Neural cell (in vitro differentiated cells): ENCODE results near the gene CRYBA1. TPM values are rescaled to one million over a fixed set of nuclear protein-coding genes. Genes with fewer than 3 reads are reported as not detected.

Experiments used
- H2AFZ ChIP-seq: fragments of 200-600, 300-800 bp; sonication (generic), shearing (Covaris generic); 2 replicates; pipeline ENCODE4 v1.6.0; 2014; ENCODE audit warnings: low read depth, mild to moderate bottlenecking, antibody characterized with exemption, low read length, moderate library complexity
- H3F3A ChIP-seq: fragments of 200-600 bp; shearing (Covaris generic); 2 replicates; pipeline ENCODE4 v1.6.1; 2016; ENCODE audit warnings: mild to moderate bottlenecking, moderate library complexity, mixed read lengths, antibody characterized with exemption, low read length; ENCODE audit not compliant: insufficient read depth, poor library complexity, severe bottlenecking
- H3K27ac ChIP-seq: fragments of 200-600, 300-800 bp; sonication (generic), shearing (Covaris generic); 2 replicates; pipeline ENCODE4 v1.5.1; 2014; ENCODE audit warnings: mild to moderate bottlenecking, low read length, moderate library complexity
- H3K27me3 ChIP-seq: fragments of 300-800, 200-600 bp; sonication (generic), shearing (Covaris generic); 2 replicates; pipeline ENCODE4 v1.6.0; 2014; ENCODE audit warnings: mild to moderate bottlenecking, low read depth, low read length, moderate library complexity; ENCODE audit not compliant: insufficient read depth
- H3K36me3 ChIP-seq: fragments of 300-800, 200-600 bp; sonication (generic), shearing (Covaris generic); 2 replicates; pipeline ENCODE4 v1.5.1; 2014; ENCODE audit warnings: mild to moderate bottlenecking, antibody characterized with exemption, low read length, moderate library complexity; ENCODE audit not compliant: insufficient read depth
- H3K4me2 ChIP-seq: fragments of 300-800, 200-600 bp; sonication (generic), shearing (Covaris generic); 2 replicates; pipeline ENCODE4 v1.6.0; 2014; ENCODE audit warnings: mild to moderate bottlenecking, low read length
- H3K4me3 ChIP-seq: fragments of 300-800, 200-600 bp; sonication (generic), shearing (Covaris generic); 2 replicates; pipeline ENCODE4 v1.5.1; 2014; ENCODE audit warnings: mild to moderate bottlenecking, low read length, moderate library complexity
- H3K79me2 ChIP-seq: fragments of 200-600 bp; shearing (Covaris generic); replicated peaks from 2 replicates; pipeline ENCODE4 v1.6.0; 2014; ENCODE audit warnings: mild to moderate bottlenecking, low read length, moderate library complexity; ENCODE audit not compliant: insufficient read depth
- H3K9ac ChIP-seq: fragments of 300-800, 200-600 bp; sonication (generic), shearing (Covaris generic); 2 replicates; pipeline ENCODE4 v1.6.1; 2016; ENCODE audit warnings: mild to moderate bottlenecking, low read length, mixed read lengths
- H3K9me2 ChIP-seq: fragments of 200-600 bp; shearing (Covaris generic); 2 replicates; pipeline ENCODE4 v1.6.1; 2016; ENCODE audit warnings: mild to moderate bottlenecking, low read length, mixed read lengths; ENCODE audit not compliant: insufficient read depth
- H3K9me3 ChIP-seq: fragments of 200-600, 300-800 bp; sonication (generic), shearing (Covaris generic); 2 replicates; pipeline ENCODE4 v1.6.1; 2016; ENCODE audit warnings: mild to moderate bottlenecking, mixed run types, low read length, moderate library complexity, mixed read lengths
- H4K20me1 ChIP-seq: fragments of 200-600 bp; shearing (Covaris generic); 2 replicates; pipeline ENCODE4 v1.6.1; 2016; ENCODE audit warnings: mild to moderate bottlenecking, mixed run types; ENCODE audit not compliant: insufficient read depth
- CTCF ChIP-seq: fragments of 450-650 bp; IDR thresholded peaks from 2 replicates; pipeline ENCODE4 v1.5.1; 2014; ENCODE audit warnings: antibody characterized with exemption, mild to moderate bottlenecking, moderate library complexity; ENCODE audit not compliant: poor library complexity, severe bottlenecking
- EP300 ChIP-seq: fragments of 450-650 bp; conservative IDR thresholded peaks from 2 replicates; pipeline ENCODE4 v1.6.1; 2014; ENCODE audit warnings: antibody characterized with exemption, mild to moderate bottlenecking, moderate library complexity; ENCODE audit not compliant: poor library complexity, severe bottlenecking
- MXI1 ChIP-seq: fragments of 450-650 bp; conservative IDR thresholded peaks from 2 replicates; pipeline ENCODE4 v1.6.1; 2014; ENCODE audit warnings: antibody characterized with exemption, mild to moderate bottlenecking; ENCODE audit not compliant: poor library complexity, severe bottlenecking
- POLR2AphosphoS5 ChIP-seq: IDR thresholded peaks from 2 replicates; pipeline ENCODE4 v1.6.1; 2012
- RAD21 ChIP-seq: fragments of 450-650 bp; conservative IDR thresholded peaks from 2 replicates; pipeline ENCODE4 v1.6.1; 2014; ENCODE audit warnings: antibody characterized with exemption, mild to moderate bottlenecking, moderate library complexity
- TAF1 ChIP-seq: IDR thresholded peaks from 2 replicates; pipeline ENCODE4 v1.6.1; 2012; ENCODE audit warnings: low read depth
- polyA plus RNA-seq: library from polyadenylated mRNA; depleted of rRNA; stranded (reverse); fragments of >200 nt; gene quantifications from 2 replicates; pipeline ENCODE4 v1.2.3, GENCODE V29; 2014
- TF ChIP-seq, protein P1 (sequence below): IDR thresholded peaks from 2 replicates; pipeline ENCODE4 v1.6.1; 2012; ENCODE audit warnings: borderline replicate concordance

The CRYBA1 gene
- polyA plus RNA-seq, 1 donor from 2014 or later, result not detected

- Histone ChIP-seq H3K9me3 (no peaks in the 10 kb centered on the region), H3K9ac (no peak overlapping the region), H3K79me2 (no peaks in the 10 kb centered on the region), H3K36me3 (no peaks in the 10 kb centered on the region), H3K27me3 (no peaks in the 10 kb centered on the region), H3K4me2 (no peak overlapping the region), H3K27ac (no peak overlapping the region), H4K20me1 (no peaks in the 10 kb centered on the region), H2AFZ (no peak overlapping the region), H3F3A (no peaks in the 10 kb centered on the region), H3K9me2 (no peaks in the 10 kb centered on the region), H3K4me3 (no peak overlapping the region)
- TF ChIP-seq CTCF, result no peak
- TF ChIP-seq, protein P1, sequence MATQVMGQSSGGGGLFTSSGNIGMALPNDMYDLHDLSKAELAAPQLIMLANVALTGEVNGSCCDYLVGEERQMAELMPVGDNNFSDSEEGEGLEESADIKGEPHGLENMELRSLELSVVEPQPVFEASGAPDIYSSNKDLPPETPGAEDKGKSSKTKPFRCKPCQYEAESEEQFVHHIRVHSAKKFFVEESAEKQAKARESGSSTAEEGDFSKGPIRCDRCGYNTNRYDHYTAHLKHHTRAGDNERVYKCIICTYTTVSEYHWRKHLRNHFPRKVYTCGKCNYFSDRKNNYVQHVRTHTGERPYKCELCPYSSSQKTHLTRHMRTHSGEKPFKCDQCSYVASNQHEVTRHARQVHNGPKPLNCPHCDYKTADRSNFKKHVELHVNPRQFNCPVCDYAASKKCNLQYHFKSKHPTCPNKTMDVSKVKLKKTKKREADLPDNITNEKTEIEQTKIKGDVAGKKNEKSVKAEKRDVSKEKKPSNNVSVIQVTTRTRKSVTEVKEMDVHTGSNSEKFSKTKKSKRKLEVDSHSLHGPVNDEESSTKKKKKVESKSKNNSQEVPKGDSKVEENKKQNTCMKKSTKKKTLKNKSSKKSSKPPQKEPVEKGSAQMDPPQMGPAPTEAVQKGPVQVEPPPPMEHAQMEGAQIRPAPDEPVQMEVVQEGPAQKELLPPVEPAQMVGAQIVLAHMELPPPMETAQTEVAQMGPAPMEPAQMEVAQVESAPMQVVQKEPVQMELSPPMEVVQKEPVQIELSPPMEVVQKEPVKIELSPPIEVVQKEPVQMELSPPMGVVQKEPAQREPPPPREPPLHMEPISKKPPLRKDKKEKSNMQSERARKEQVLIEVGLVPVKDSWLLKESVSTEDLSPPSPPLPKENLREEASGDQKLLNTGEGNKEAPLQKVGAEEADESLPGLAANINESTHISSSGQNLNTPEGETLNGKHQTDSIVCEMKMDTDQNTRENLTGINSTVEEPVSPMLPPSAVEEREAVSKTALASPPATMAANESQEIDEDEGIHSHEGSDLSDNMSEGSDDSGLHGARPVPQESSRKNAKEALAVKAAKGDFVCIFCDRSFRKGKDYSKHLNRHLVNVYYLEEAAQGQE, result no peak
- no peak for TF ChIP-seq POLR2AphosphoS5
- TF ChIP-seq EP300, result no peak
- no peak for TF ChIP-seq TAF1
- TF ChIP-seq MXI1, result no peak
Observed at GRCh38 chr17:29240477-29240876, 6.2 kb upstream of the CRYBA1 start.

DNA sequence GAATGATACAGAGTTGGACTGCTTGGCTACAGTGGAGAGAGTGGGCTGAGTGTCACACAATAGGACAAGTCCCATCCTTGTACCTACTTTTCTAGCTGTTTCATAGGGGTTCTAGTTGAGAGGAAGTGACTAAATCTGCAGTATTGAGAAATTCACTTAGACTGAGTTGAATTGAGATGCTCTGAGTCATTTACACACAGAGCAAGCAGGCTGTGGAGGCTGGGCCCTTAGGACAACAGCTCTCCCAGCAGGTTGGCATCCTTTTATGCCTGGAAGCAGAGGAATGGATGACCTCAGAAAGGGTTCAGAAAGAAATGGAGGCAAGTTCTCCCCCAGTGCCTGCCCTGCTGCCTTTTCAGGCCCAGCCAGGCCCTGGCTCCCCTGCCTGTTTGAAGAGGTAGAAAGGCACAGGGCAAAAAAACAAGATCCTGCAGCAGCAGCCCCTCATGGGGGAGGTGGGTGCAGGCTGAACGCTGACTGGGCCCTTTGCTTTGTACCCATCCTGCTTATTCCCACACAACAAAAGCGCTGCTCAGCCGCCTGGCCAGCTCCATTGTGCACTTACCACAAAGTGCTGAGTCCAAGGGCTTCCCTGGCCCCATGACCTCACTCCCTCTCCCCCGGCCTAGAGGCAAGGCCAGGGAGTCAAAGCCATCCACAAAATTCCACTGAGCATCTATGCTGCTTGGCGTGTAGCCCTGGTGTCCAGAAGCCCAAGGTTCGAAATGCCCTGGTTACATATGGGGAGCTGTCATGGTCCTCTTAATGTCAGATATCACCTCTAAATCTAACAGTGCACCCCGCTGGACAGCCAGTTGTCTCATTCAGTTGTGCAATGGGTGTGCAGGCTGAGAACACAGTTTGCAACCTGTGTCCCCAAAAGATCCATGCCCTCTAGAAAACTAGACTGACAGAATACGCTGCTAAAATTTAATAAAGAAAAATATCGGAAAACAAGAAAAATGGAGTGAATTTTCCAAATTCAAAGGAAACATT is 5.4 kb upstream of the CRYBA1 start:
- Histone ChIP-seq H3K4me3 (no peak overlapping the region), H3K27me3 (no peaks in the 10 kb centered on the region), H3K9me2 (no peaks in the 10 kb centered on the region), H2AFZ (no peak overlapping the region), H3K36me3 (no peaks in the 10 kb centered on the region), H3K27ac (no peak overlapping the region), H3K4me2 (no peak overlapping the region), H3K79me2 (no peaks in the 10 kb centered on the region), H4K20me1 (no peaks in the 10 kb centered on the region), H3K9me3 (no peaks in the 10 kb centered on the region), H3K9ac (no peak overlapping the region), H3F3A (no peaks in the 10 kb centered on the region)
- TF ChIP-seq CTCF (no peak), RAD21 (no peak), MXI1 (no peak), POLR2AphosphoS5 (no peak)
